Measurements from ENCODE around the gene PNPLA7. TPM values are rescaled to one million over a fixed set of nuclear protein-coding genes. Genes with fewer than 3 reads are reported as not detected.

The PNPLA7 gene
- total RNA-seq, 1 experiment from 2014 or later = 0.77 TPM

- intact Hi-C loops (cut with micrococcal nuclease) = no loop called here
- no peaks in the 10 kb centered on the region for H3K9me2 ChIP-seq (replicated peaks; ENCODE audit: low read length)
- no peak overlapping the region for H3K4me3 ChIP-seq (ENCODE audit: low read length)
- H3K27ac ChIP-seq (ENCODE audit: low read length) = no peak overlapping the region
- ATAC-seq (no peak), DNase-seq (no peak)
- no peaks in the 10 kb centered on the region for H3K9me3 ChIP-seq (ENCODE audit: low read length)
- no peaks in the 10 kb centered on the region for H3F3A ChIP-seq (ENCODE audit: low read length, unreplicated experiment)
- ChIA-PET POLR2A (ENCODE audit: unreplicated experiment) (no interaction called here), CTCF (no interaction called here)
- H2AFZ ChIP-seq (ENCODE audit: low read length) = no peak overlapping the region
- no peaks in the 10 kb centered on the region for H3K27me3 ChIP-seq (ENCODE audit: low read length)
- no peaks in the 10 kb centered on the region for H3K79me2 ChIP-seq (ENCODE audit: low read length)
- H4K20me1 ChIP-seq (ENCODE audit: low read length) = no peaks in the 10 kb centered on the region
- no peaks in the 10 kb centered on the region for H3K4me1 ChIP-seq (ENCODE audit: insufficient read depth, low read length)
- no peak overlapping the region for H3K4me2 ChIP-seq (ENCODE audit: low read length)
- no peak overlapping the region for H3K9ac ChIP-seq (ENCODE audit: low read length)
- no TSS peak for BruUV-seq (replicated peaks)
- no peaks in the 10 kb centered on the region for H3K36me3 ChIP-seq (ENCODE audit: low read depth, low read length)
- TF ChIP-seq CTCF (conservative IDR thresholded peaks at IDR 0.05; ENCODE audit: low read depth, low read length) = no peak
- no peak for TF ChIP-seq EZH2 (IDR thresholded peaks at IDR 0.05; ENCODE audit: low read length, unreplicated experiment)
- TF ChIP-seq EZH2phosphoT487 (IDR thresholded peaks at IDR 0.05; ENCODE audit: borderline replicate concordance, low read length) = no peak
Measured at GRCh38 chr9:137465720-137466388, 84.3 kb downstream of the PNPLA7 start.

GRCh38 chr9:137465000-137465719, 85.0 kb downstream of the PNPLA7 start:
- Histone ChIP-seq H3K9me3 (ENCODE audit: low read length) (no peaks in the 10 kb centered on the region), H3F3A (ENCODE audit: low read length, unreplicated experiment) (no peaks in the 10 kb centered on the region), H3K79me2 (ENCODE audit: low read length) (no peaks in the 10 kb centered on the region), H3K4me3 (ENCODE audit: low read length) (no peak overlapping the region), H3K9me2 (replicated peaks; ENCODE audit: low read length) (no peaks in the 10 kb centered on the region), H3K27ac (ENCODE audit: low read length) (no peak overlapping the region), H3K27me3 (ENCODE audit: low read length) (no peaks in the 10 kb centered on the region), H3K36me3 (ENCODE audit: low read depth, low read length) (no peaks in the 10 kb centered on the region), H3K4me1 (ENCODE audit: insufficient read depth, low read length) (no peaks in the 10 kb centered on the region), H2AFZ (ENCODE audit: low read length) (no peak overlapping the region), H3K9ac (ENCODE audit: low read length) (no peak overlapping the region), H3K4me2 (ENCODE audit: low read length) (no peak overlapping the region), H4K20me1 (ENCODE audit: low read length) (no peaks in the 10 kb centered on the region)
- ChIA-PET CTCF (no interaction called here), POLR2A (ENCODE audit: unreplicated experiment) (no interaction called here)
- TF ChIP-seq CTCF (conservative IDR thresholded peaks at IDR 0.05; ENCODE audit: low read depth, low read length) (no peak), EZH2phosphoT487 (IDR thresholded peaks at IDR 0.05; ENCODE audit: borderline replicate concordance, low read length) (no peak), EZH2 (IDR thresholded peaks at IDR 0.05; ENCODE audit: low read length, unreplicated experiment) (no peak)
- intact Hi-C loops (cut with micrococcal nuclease) = no loop called here
- ATAC-seq = no peak
- BruUV-seq (replicated peaks) = no TSS peak
- DNase-seq = no peak
